Adipocyte (in vitro differentiated cells): ENCODE results near the gene GCC2.
"Not testable (repeated sequence)": the region's sequence is repeated elsewhere in the genome, so short reads cannot be mapped to it uniquely, and the experiment has no call there.

Experiments used
- DNase-seq: peaks from one replicate; pipeline ENCODE4 v3.0.0-alpha.2; 2015; ENCODE audit warnings: low read depth
- H3K27me3 ChIP-seq: replicated peaks from 2 replicates; pipeline ENCODE4 v1.7.0; 2013; ENCODE audit warnings: mild to moderate bottlenecking, low read length, moderate library complexity; ENCODE audit not compliant: control insufficient read depth, insufficient read depth
- H3K36me3 ChIP-seq: 2 replicates; pipeline ENCODE4 v1.7.0; 2013; ENCODE audit warnings: low read length, mild to moderate bottlenecking, moderate library complexity; ENCODE audit not compliant: control insufficient read depth, insufficient read depth, severe bottlenecking
- H3K4me1 ChIP-seq: 2 replicates; pipeline ENCODE4 v1.7.0; 2013; ENCODE audit warnings: mild to moderate bottlenecking, low read length, moderate library complexity; ENCODE audit not compliant: control insufficient read depth, insufficient read depth
- H3K4me3 ChIP-seq: 2 replicates; pipeline ENCODE4 v1.7.0; 2013; ENCODE audit warnings: mild to moderate bottlenecking, low read length, moderate library complexity
- H3K9ac ChIP-seq: 2 replicates; pipeline ENCODE4 v1.7.0; 2013; ENCODE audit warnings: mild to moderate bottlenecking, low read length, moderate library complexity
- H3K9me3 ChIP-seq: 2 replicates; pipeline ENCODE4 v1.7.0; 2013; ENCODE audit warnings: mild to moderate bottlenecking, low read length, moderate library complexity; ENCODE audit not compliant: control insufficient read depth

GCC2 gene

GRCh38 chr2:108414945-108415344, 34.1 kb upstream of the GCC2 start:
- Histone ChIP-seq H3K4me3 (no peak overlapping the region), H3K36me3 (no peaks in the 10 kb centered on the region), H3K9me3 (no peaks in the 10 kb centered on the region), H3K9ac (no peak overlapping the region), H3K27me3 (no peaks in the 10 kb centered on the region), H3K4me1 (peaks cover 13% of the 10 kb centered on the region)
- no peak for DNase-seq

- Histone ChIP-seq H3K36me3 (no peaks in the 10 kb centered on the region), H3K4me1 (peaks cover 10% of the 10 kb centered on the region), H3K9me3 (no peaks in the 10 kb centered on the region), H3K27me3 (no peaks in the 10 kb centered on the region), H3K4me3 (no peak overlapping the region), H3K9ac (no peak overlapping the region)
- no peak for DNase-seq
These were observed 31.8 kb upstream of the GCC2 start for GRCh38 chr2:108417254-108417653.

DNA sequence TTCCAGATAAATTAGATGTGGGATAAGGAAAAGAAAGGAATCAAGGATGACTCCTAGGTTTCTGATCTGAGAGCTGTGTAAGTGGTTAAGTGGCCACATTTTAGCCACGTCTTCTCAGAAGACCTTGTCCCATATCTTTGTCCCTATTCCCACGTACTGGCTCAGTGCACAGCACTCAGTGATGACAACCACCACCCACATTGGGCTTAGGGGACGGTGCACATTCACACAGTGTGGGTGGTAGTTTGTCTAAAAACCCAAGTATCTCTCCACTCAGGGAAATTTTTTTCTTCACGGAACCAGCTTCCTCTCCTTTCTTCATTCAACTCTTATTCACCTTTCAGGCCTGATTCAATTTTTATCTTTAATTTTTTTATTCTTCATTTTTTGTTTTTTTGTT, 30.6 kb upstream of the GCC2 start:
- Histone ChIP-seq H3K4me1 (peaks cover 4% of the 10 kb centered on the region), H3K4me3 (no peak overlapping the region), H3K27me3 (peaks cover 5% of the 10 kb centered on the region), H3K9ac (no peak overlapping the region), H3K9me3 (no peaks in the 10 kb centered on the region), H3K36me3 (no peaks in the 10 kb centered on the region)
- DNase-seq, result no peak

DNA sequence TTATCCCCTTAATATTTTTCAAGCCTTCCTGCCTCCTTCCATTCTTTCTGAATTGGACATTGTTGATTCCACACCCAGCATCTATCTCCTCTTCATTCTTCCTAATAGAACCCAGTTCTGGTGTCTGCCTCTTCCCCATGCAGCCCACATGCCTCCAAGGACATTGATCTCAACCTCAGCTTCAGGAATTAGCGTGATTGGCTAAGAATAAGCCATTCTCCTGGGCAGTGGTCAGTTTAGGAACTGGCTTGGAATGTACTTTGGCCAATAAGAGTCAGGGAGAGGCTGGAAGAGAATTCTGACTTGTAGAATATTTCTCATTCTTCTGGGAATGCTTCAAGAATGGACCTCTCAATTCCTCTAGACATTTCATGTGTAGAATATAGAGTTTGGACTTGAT, 25.9 kb upstream of the GCC2 start:
- no peaks in the 10 kb centered on the region for H3K9me3 ChIP-seq
- H3K4me1 ChIP-seq, result no peaks in the 10 kb centered on the region
- DNase-seq, result no peak
- H3K27me3 ChIP-seq, result peaks cover 20% of the 10 kb centered on the region
- no peak overlapping the region for H3K9ac ChIP-seq
- no peaks in the 10 kb centered on the region for H3K36me3 ChIP-seq
- no peak overlapping the region for H3K4me3 ChIP-seq

DNA sequence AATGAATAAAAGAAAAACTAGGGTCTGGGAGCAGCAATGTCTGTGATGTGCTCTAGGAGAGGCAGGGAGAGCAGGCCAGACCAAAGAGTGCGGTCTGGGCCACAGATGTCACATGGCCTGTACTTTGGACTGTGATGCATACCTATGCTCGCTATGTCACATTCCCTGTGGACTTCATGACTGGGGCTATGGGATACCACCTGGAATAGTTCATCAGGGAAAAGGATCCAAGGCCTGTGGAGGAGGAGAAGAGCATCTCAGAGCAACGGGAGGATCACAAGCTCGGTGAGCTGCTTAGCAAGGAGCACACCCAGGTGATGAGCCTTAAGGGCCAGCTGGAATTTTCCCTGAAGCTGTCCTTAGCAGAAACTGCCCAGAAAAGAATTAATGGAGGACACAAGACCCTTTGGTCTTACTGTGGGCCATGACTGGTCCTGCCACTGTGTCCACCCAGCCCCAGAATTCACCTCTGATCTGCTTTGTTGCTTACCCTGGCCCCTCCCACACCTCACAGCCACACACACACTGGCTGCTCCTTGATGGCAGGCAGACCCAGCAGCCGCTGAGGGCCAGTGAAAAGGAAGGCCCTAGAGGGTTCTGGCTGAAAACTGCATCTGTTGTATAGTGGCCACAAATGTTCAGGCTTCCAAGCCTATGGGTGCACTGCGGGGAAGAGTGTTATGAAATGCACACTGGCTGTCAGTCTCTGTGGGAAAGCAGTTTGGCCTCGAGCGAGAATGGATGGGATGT, 25.3 kb upstream of the GCC2 start:
- H3K36me3 ChIP-seq, result no peaks in the 10 kb centered on the region
- DNase-seq, result no peak
- peaks cover 20% of the 10 kb centered on the region for H3K27me3 ChIP-seq
- no peak overlapping the region for H3K9ac ChIP-seq
- H3K9me3 ChIP-seq, result no peaks in the 10 kb centered on the region
- H3K4me1 ChIP-seq, result no peaks in the 10 kb centered on the region
- no peak overlapping the region for H3K4me3 ChIP-seq

DNA sequence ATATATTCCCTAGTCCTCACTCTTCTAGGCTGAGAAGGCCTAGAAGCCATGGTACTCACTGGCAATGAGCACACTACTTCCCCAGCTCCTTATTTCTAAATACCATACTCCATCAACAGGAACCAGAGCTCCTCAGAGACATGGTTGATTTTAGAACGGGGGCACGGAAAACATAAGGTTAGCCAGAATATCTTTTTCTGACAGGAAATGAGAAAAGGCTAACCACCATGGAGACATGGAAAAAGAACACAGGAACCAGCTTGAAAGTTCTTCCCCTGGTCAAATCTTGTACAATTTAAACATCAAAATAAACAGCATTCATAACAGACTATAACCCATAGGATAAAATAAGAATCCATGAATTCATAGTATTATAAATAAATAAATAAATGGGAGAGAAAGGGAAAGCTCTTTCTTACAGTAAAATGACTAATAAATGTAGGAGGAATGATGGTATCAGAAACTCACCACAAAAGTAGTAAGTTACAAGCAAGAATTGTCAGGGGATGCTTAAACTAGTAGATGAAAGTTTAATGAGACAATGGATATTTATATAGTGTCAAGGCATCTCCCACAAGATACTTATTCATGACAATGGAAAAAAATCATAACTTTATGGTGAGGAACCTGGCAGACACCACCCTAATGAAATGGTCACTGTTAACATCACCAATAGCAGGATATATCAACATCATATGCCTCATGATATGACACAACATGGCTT, 20.6 kb upstream of the GCC2 start:
- Histone ChIP-seq H3K4me3 (no peak overlapping the region), H3K9ac (no peak overlapping the region), H3K36me3 (no peaks in the 10 kb centered on the region), H3K27me3 (peaks cover 20% of the 10 kb centered on the region), H3K9me3 (no peaks in the 10 kb centered on the region), H3K4me1 (no peaks in the 10 kb centered on the region)
- no peak for DNase-seq

DNA sequence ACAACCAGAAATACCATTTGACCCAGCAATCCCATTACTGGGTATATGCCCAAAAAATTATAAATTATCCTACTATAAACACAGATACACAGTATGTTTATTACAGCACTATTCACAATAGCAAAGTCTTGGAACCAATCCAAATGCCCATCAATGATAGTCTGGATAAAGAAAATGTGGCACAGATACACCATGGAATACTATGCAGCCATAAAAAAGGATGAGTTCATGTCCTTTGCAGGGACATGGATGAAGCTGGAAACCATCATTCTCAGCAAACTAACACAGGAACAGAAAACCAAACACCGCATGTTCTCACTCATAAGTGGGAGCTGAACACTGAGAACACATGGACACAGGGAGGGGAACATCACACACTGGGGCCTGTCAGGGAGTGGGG, 13.4 kb upstream of the GCC2 start:
- H3K4me3 ChIP-seq, H3K9ac ChIP-seq, H3K9me3 ChIP-seq, H3K27me3 ChIP-seq, H3K36me3 ChIP-seq, H3K4me1 ChIP-seq, DNase-seq: not testable (repeated sequence)

GRCh38 chr2:108436976-108437375, 12.0 kb upstream of the GCC2 start:
- no peak overlapping the region for H3K9ac ChIP-seq
- no peaks in the 10 kb centered on the region for H3K27me3 ChIP-seq

GRCh38 chr2:108441712-108442111, 7.3 kb upstream of the GCC2 start:
- peaks cover 6% of the 10 kb centered on the region for H3K4me1 ChIP-seq
- H3K9ac ChIP-seq, result no peak overlapping the region
- no peaks in the 10 kb centered on the region for H3K36me3 ChIP-seq
- no peak overlapping the region for H3K4me3 ChIP-seq
- H3K9me3 ChIP-seq, result no peaks in the 10 kb centered on the region
- DNase-seq, result no peak
- no peaks in the 10 kb centered on the region for H3K27me3 ChIP-seq

More at GRCh38 chr2:108436976-108437375, 12.0 kb upstream of the GCC2 start:
- peaks cover 3% of the 10 kb centered on the region for H3K9me3 ChIP-seq
- no peak for DNase-seq
- no peaks in the 10 kb centered on the region for H3K4me1 ChIP-seq
- H3K36me3 ChIP-seq, result no peaks in the 10 kb centered on the region
- H3K4me3 ChIP-seq, result no peak overlapping the region

- H3K9ac ChIP-seq, result no peak overlapping the region
- no peak overlapping the region for H3K4me3 ChIP-seq
- H3K4me1 ChIP-seq, result peaks cover 16% of the 10 kb centered on the region
- H3K36me3 ChIP-seq, result no peaks in the 10 kb centered on the region
- H3K27me3 ChIP-seq, result no peaks in the 10 kb centered on the region
- H3K9me3 ChIP-seq, result no peaks in the 10 kb centered on the region
- peak; percentile 17 for DNase-seq
These were observed 3.8 kb upstream of the GCC2 start for GRCh38 chr2:108444941-108445840.

DNA sequence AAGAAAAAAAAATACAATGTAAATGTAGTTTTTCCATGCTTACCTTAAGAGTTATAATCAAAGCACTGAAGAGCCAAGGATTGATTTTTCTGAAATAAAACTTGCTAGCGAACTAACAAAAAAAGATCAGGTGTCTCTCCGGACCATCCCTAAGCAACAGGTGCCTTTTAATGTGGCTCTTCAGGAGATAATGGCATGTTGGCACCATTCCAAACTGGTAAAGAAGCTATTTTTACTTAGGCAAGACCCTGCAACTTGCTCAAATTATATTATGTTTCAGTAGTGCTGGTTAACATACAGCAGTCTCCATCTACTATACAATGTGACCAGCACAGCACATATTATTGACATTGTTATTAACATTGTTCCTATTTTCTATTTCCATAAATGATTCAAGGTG, 2.3 kb upstream of the GCC2 start:
- Histone ChIP-seq H3K36me3 (peaks cover 6% of the 10 kb centered on the region), H3K4me3 (no peak overlapping the region), H3K9ac (no peak overlapping the region), H3K9me3 (no peaks in the 10 kb centered on the region), H3K4me1 (peaks cover 19% of the 10 kb centered on the region), H3K27me3 (no peaks in the 10 kb centered on the region)
- no peak for DNase-seq
